SK-N-SH (cell line): ENCODE results near the gene PER1. TPM values are rescaled to one million over a fixed set of nuclear protein-coding genes. Genes with fewer than 3 reads are reported as not detected.

Experiments
- CTCF ChIA-PET: fragments of 300-600, 350-600 bp; formaldehyde crosslinking; extraction: SDS; loops from one replicate; lab custom pipeline; 2021; lab: Yijun Ruan, JAX
- POLR2A ChIA-PET: fragments of 350-600 bp; sonication (Branson Sonifier 250); formaldehyde crosslinking; extraction: SDS; loops from one replicate; lab custom pipeline; 2020; ENCODE audit warnings: antibody characterized with exemption, inconsistent platforms; lab: Yijun Ruan, JAX
- DNase-seq: peaks from one replicate; pipeline ENCODE4 v3.0.0; 2012
- H2AFZ ChIP-seq: fragments of 200-600 bp; sonication (generic); 2 replicates; pipeline ENCODE4 v1.8.1; 2016; ENCODE audit warnings: antibody characterized with exemption, mild to moderate bottlenecking, low read depth
- H3F3A ChIP-seq: fragments of 200-600 bp; sonication (generic); replicated peaks from 2 replicates; pipeline ENCODE3; 2016; ENCODE audit warnings: antibody characterized with exemption, mild to moderate bottlenecking; ENCODE audit not compliant: insufficient read depth
- H3K27ac ChIP-seq, 2 experiments: fragments of 200-500 bp in 1 of 2; fragments of 200-600 bp in 1 of 2; sonication (Bioruptor generic) in 1 of 2; sonication (generic), shearing (Covaris generic) in 1 of 2; 2 replicates each; pipeline versions ENCODE4 v1.5.1 to v1.6.1; 2014 to 2016; ENCODE audit warnings: low read depth in 2 of 2, inconsistent platforms in 1 of 2, low read length in 1 of 2, mild to moderate bottlenecking in 1 of 2, mixed read lengths in 1 of 2
- H3K27me3 ChIP-seq: fragments of 200-600 bp; sonication (generic), shearing (Covaris generic); 2 replicates; pipeline ENCODE4 v1.6.1; 2016; ENCODE audit warnings: mixed run types; ENCODE audit not compliant: insufficient read depth
- H3K36me3 ChIP-seq, 2 experiments: fragments of 200-500 bp in 1 of 2; fragments of 200-600 bp in 1 of 2; sonication (Bioruptor generic) in 1 of 2; sonication (generic) in 1 of 2; replicated peaks in 1 of 2; 2 replicates each; pipeline versions ENCODE3 to v1.5.1; 2014 to 2016; ENCODE audit warnings: low read length in 1 of 2, mild to moderate bottlenecking in 1 of 2; ENCODE audit not compliant: insufficient read depth in 2 of 2, control insufficient read depth in 1 of 2
- H3K4me1 ChIP-seq, 2 experiments: fragments of 200-500 bp in 1 of 2; fragments of 200-600 bp in 1 of 2; sonication (Bioruptor generic) in 1 of 2; sonication (generic), shearing (Covaris generic) in 1 of 2; 2 replicates each; pipeline versions ENCODE4 v1.5.1 to v1.6.1; 2014 to 2016; ENCODE audit warnings: low read depth in 1 of 2, low read length in 1 of 2, mixed run types in 1 of 2; ENCODE audit not compliant: insufficient read depth in 2 of 2, control insufficient read depth in 1 of 2
- H3K4me2 ChIP-seq: fragments of 200-600 bp; sonication (generic), shearing (Covaris generic); 2 replicates; pipeline ENCODE4 v1.6.1; 2017; ENCODE audit warnings: mixed run types
- H3K4me3 ChIP-seq, 2 experiments: fragments of 200-500 bp in 1 of 2; fragments of 200-600 bp in 1 of 2; sonication (Bioruptor generic) in 1 of 2; sonication (generic), shearing (Covaris generic) in 1 of 2; 2 replicates each; pipeline versions ENCODE4 v1.5.1 to v1.8.1; 2014 to 2016; ENCODE audit warnings: low read depth in 2 of 2, inconsistent platforms in 1 of 2, low read length in 1 of 2, mild to moderate bottlenecking in 1 of 2, mixed read lengths in 1 of 2, moderate library complexity in 1 of 2
- H3K79me2 ChIP-seq: fragments of 200-600 bp; sonication (generic); 2 replicates; pipeline ENCODE4 v1.8.1; 2017; ENCODE audit warnings: mild to moderate bottlenecking; ENCODE audit not compliant: insufficient read depth
- H3K9ac ChIP-seq: fragments of 200-600 bp; sonication (generic); 2 replicates; pipeline ENCODE4 v1.6.1; 2017; ENCODE audit warnings: mixed run types
- H3K9me2 ChIP-seq: fragments of 200-600 bp; sonication (generic); 2 replicates; pipeline ENCODE4 v1.6.1; 2017; ENCODE audit warnings: mixed run types
- H3K9me3 ChIP-seq: fragments of 200-600 bp; sonication (generic); 2 replicates; pipeline ENCODE4 v1.6.1; 2017; ENCODE audit warnings: mixed run types, mild to moderate bottlenecking, moderate library complexity
- H4K20me1 ChIP-seq: fragments of 200-600 bp; sonication (generic); 2 replicates; pipeline ENCODE4 v1.6.1; 2017; ENCODE audit warnings: mild to moderate bottlenecking, mixed run types; ENCODE audit not compliant: insufficient read depth
- CHD2 ChIP-seq: fragments of 150-350 bp; IDR thresholded peaks from 2 replicates; pipeline ENCODE4 v1.6.1; 2018; ENCODE audit warnings: low read length; ENCODE audit not compliant: partially characterized antibody
- ELF1 ChIP-seq: IDR thresholded peaks from 2 replicates; pipeline ENCODE4 v1.4.0; 2012
- EP300 ChIP-seq, 2 experiments: IDR thresholded peaks; 2 replicates each; pipeline versions ENCODE4 v1.4.0 to v1.6.1; 2012; ENCODE audit warnings: borderline replicate concordance in 1 of 2, low read depth in 1 of 2, low read length in 1 of 2
- EZH2phosphoT487 ChIP-seq: fragments of 200-600 bp; sonication (generic); IDR thresholded peaks from 2 replicates; pipeline ENCODE4 v1.6.1; 2017; ENCODE audit warnings: low read depth, mixed run types, mild to moderate bottlenecking, antibody characterized with exemption, moderate library complexity, borderline replicate concordance
- FOXJ3 ChIP-seq: sonication (generic); formaldehyde crosslinking; IDR thresholded peaks from 2 replicates; pipeline ENCODE4 v1.5.1; 2020; ENCODE audit warnings: mild to moderate bottlenecking, missing genetic modification reagents
- GABPA ChIP-seq: IDR thresholded peaks from 2 replicates; pipeline ENCODE4 v1.4.0; 2012; ENCODE audit warnings: low read depth, mild to moderate bottlenecking
- JUND ChIP-seq: IDR thresholded peaks from 2 replicates; pipeline ENCODE4 v1.4.0; 2012
- RCOR1 ChIP-seq: fragments of 150-350 bp; IDR thresholded peaks from 2 replicates; pipeline ENCODE4 v1.6.1; 2017; ENCODE audit warnings: antibody characterized with exemption, low read length
- RFX5 ChIP-seq: IDR thresholded peaks from 2 replicates; pipeline ENCODE4 v1.6.1; 2012; ENCODE audit warnings: mild to moderate bottlenecking, improper control_type of control experiment, low read length
- SIN3A ChIP-seq: IDR thresholded peaks from 2 replicates; pipeline ENCODE4 v1.6.1; 2012; ENCODE audit warnings: low read depth, mild to moderate bottlenecking, low read length, moderate library complexity, borderline replicate concordance
- TAF1 ChIP-seq: IDR thresholded peaks from 2 replicates; pipeline ENCODE4 v1.6.1; 2012; ENCODE audit warnings: low read depth, mild to moderate bottlenecking, low read length, moderate library complexity, borderline replicate concordance
- YY1 ChIP-seq: IDR thresholded peaks from 2 replicates; pipeline ENCODE4 v1.4.0; 2012; ENCODE audit warnings: low read depth, mild to moderate bottlenecking
- WGBS: methylation state at CpG from one replicate; pipeline ENCODE4 v1.1.6; 2017; ENCODE audit warnings: low lambda C conversion rate; 5-methylcytosine and 5-hydroxymethylcytosine counted together
- polyA plus RNA-seq, 3 experiments: library from polyadenylated mRNA; depleted of rRNA; stranded (reverse); fragments of >200 nt; gene quantifications; 2 replicates each; pipeline ENCODE4 v1.2.3, GENCODE V29; 2012
- TF ChIP-seq, protein P1 (sequence below): IDR thresholded peaks from 2 replicates; pipeline ENCODE4 v1.4.0; 2012; ENCODE audit warnings: low read depth, borderline replicate concordance

Gene PER1
- polyA plus RNA-seq, 1 of the 3 experiments (the other 2 are of a cell fraction): 56.8 TPM

DNA sequence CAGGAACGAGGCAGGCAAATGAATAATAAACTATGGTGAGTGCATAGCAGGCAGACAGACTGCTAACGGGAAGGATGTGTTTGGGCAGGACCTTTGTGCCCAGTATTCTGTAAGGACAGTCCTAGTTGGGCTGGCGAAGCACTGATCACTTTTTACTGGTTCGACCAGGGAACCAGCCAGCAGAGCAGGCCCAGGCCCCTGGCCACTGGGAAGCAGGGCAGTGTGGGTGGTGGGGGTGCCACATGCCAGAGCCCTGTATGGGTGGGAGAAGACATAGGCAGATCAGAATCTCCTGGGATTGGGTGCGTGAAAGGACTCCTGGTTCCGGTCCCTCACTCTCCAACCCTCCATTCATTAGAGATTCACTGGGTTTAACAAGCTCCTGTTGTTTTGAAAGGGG is 14.5 kb upstream of the PER1 start:
- no peaks in the 10 kb centered on the region for H3K9me2 ChIP-seq
- peaks cover 13% of the 10 kb centered on the region for H3K79me2 ChIP-seq
- H2AFZ ChIP-seq: no peak overlapping the region
- TF ChIP-seq EP300 (IDR thresholded peaks at IDR 0.05; ENCODE audit: borderline replicate concordance in 1 of 2, low read depth in 1 of 2, low read length in 1 of 2) (no peak), RFX5 (no peak), CHD2 (no peak), RCOR1 (no peak), FOXJ3 (CRISPR knock-in tag) (no peak), ELF1 (no peak), GABPA (no peak), YY1 (no peak), EZH2phosphoT487 (no peak)
- TF ChIP-seq, protein P1, sequence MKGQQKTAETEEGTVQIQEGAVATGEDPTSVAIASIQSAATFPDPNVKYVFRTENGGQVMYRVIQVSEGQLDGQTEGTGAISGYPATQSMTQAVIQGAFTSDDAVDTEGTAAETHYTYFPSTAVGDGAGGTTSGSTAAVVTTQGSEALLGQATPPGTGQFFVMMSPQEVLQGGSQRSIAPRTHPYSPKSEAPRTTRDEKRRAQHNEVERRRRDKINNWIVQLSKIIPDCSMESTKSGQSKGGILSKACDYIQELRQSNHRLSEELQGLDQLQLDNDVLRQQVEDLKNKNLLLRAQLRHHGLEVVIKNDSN: no peak
- TF ChIP-seq, all 33 proteins: peak for 0
- DNase-seq: no peak
- Histone ChIP-seq H3K4me1 (peaks cover 16 to 19% of the 10 kb centered on the region in 2 experiments; a peak in 3 of 4 replicates), H3K36me3 (no peaks in the 10 kb centered on the region), H3K4me3 (no peak overlapping the region), H4K20me1 (no peaks in the 10 kb centered on the region), H3K27me3 (no peaks in the 10 kb centered on the region), H3K9me3 (no peaks in the 10 kb centered on the region), H3F3A (peaks cover 27% of the 10 kb centered on the region), H3K9ac (no peak overlapping the region), H3K4me2 (no peak overlapping the region), H3K27ac (peak overlapping the region in 1 of 2 experiments; percentile 72; a peak in 1 of 4 replicates)
- ChIA-PET CTCF (interaction anchor here (1.0 to 1.7 kb wide), 3 partner anchors 9 to 74 kb away, joined by 3 to 4 read pairs (median 3); no protein-coding TSS in a partner anchor), POLR2A (no interaction called here)
- WGBS: 95% methylated on average over 6 of the region's 6 CpGs

DNA sequence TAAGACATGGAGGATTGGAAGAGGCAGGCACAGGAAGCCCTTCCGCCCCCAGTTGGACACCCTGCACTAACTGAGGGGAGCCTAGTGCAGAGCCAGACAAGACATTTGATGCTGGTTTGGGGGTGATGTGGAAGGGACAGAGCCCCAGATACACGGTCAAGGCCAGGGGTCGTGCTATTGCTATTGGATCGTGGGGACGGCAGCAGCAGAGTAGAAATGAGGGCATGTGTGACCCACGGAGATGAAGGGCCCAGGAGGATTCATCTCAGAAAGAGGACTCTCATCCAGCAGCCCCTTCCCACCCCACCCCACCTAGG is 12.6 kb upstream of the PER1 start:
- Histone ChIP-seq H3K9ac (peak overlapping the region; percentile 100; the same call in 1 of the 2 replicates), H3F3A (peaks cover 42% of the 10 kb centered on the region), H3K4me3 (no peak overlapping the region), H3K9me2 (no peaks in the 10 kb centered on the region), H4K20me1 (no peaks in the 10 kb centered on the region), H3K4me2 (no peak overlapping the region), H3K4me1 (peaks cover 25 to 27% of the 10 kb centered on the region in 2 experiments; a peak in 3 of 4 replicates), H3K79me2 (peaks cover 30% of the 10 kb centered on the region), H3K27me3 (no peaks in the 10 kb centered on the region), H3K9me3 (no peaks in the 10 kb centered on the region), H3K36me3 (peaks cover 5 to 14% of the 10 kb centered on the region in 2 experiments), H2AFZ (peak overlapping the region; percentile 98; the same call in 1 of the 2 replicates), H3K27ac (peak overlapping the region in 1 of 2 experiments; percentile 79; a peak in 2 of 4 replicates)
- ChIA-PET POLR2A (interaction anchor here (0.8 to 1.8 kb wide), 2 partner anchors 9 to 581 kb away, joined by 3 to 36 read pairs; partner anchors contain the start of gene MPDU1), CTCF (interaction anchor here (0.7 to 1.4 kb wide), 2 partner anchors 43 to 320 kb away, joined by 3 to 7 read pairs; no protein-coding TSS in a partner anchor)
- TF ChIP-seq SIN3A (no peak), TAF1 (no peak), GABPA (no peak), YY1 (no peak), JUND (no peak)
- WGBS: 95% methylated on average over 6 of the region's 6 CpGs
- no peak for DNase-seq
